Karpas-422 (cell line): Measurements from ENCODE around the gene SEMA5B. TPM values are rescaled to one million over a fixed set of nuclear protein-coding genes. Genes with fewer than 3 reads are reported as not detected.

ENCODE experiments used
- DNase-seq: peaks from one replicate; pipeline ENCODE4 v3.0.0-alpha.2; 2015
- H2AFZ ChIP-seq: fragments of 200-600 bp; sonication (generic); 2 replicates; pipeline ENCODE4 v1.6.1; 2014; ENCODE audit warnings: antibody characterized with exemption, low read length, mixed read lengths
- H3K27ac ChIP-seq: fragments of 200-600 bp; sonication (generic); 2 replicates; pipeline ENCODE4 v1.5.1; 2014; ENCODE audit warnings: mild to moderate bottlenecking, low read length, moderate library complexity
- H3K27me3 ChIP-seq: fragments of 200-600 bp; sonication (generic); 2 replicates; pipeline ENCODE4 v1.6.1; 2014; ENCODE audit warnings: low read length, mixed read lengths
- H3K36me3 ChIP-seq: fragments of 200-600 bp; sonication (generic); 2 replicates; pipeline ENCODE4 v1.6.1; 2014; ENCODE audit warnings: low read length, mixed read lengths; ENCODE audit not compliant: insufficient read depth
- H3K4me1 ChIP-seq: fragments of 200-600 bp; sonication (generic); 2 replicates; pipeline ENCODE4 v1.6.1; 2014; ENCODE audit warnings: mild to moderate bottlenecking, low read length, mixed read lengths
- H3K4me2 ChIP-seq: fragments of 200-600 bp; sonication (generic); 2 replicates; pipeline ENCODE4 v1.6.1; 2014; ENCODE audit warnings: low read length, low read depth, mild to moderate bottlenecking; ENCODE audit not compliant: poor library complexity, severe bottlenecking
- H3K4me3 ChIP-seq: fragments of 200-600 bp; sonication (generic); 2 replicates; pipeline ENCODE4 v1.5.1; 2014; ENCODE audit warnings: mild to moderate bottlenecking, antibody characterized with exemption, low read length, mixed read lengths
- H3K79me2 ChIP-seq: fragments of 200-600 bp; sonication (generic); 2 replicates; pipeline ENCODE4 v1.6.1; 2014; ENCODE audit warnings: mild to moderate bottlenecking, low read length, mixed read lengths
- H3K9ac ChIP-seq: fragments of 200-600 bp; sonication (generic); 2 replicates; pipeline ENCODE4 v1.6.0; 2014; ENCODE audit warnings: low read length
- H3K9me2 ChIP-seq: fragments of 200-600 bp; sonication (generic), shearing (Covaris generic); replicated peaks from 2 replicates; pipeline ENCODE4 v1.6.0; 2014; ENCODE audit warnings: mild to moderate bottlenecking, low read length, moderate library complexity; ENCODE audit not compliant: insufficient read depth
- H3K9me3 ChIP-seq: fragments of 300-700, 200-600 bp; sonication (generic); 2 replicates; pipeline ENCODE4 v1.6.1; 2014; ENCODE audit warnings: low read length, mixed read lengths
- H4K20me1 ChIP-seq: fragments of 200-600 bp; sonication (generic); 2 replicates; pipeline ENCODE4 v1.6.1; 2014; ENCODE audit warnings: mild to moderate bottlenecking, antibody characterized with exemption, low read length, low read depth; ENCODE audit not compliant: insufficient read depth
- total RNA-seq: library from RNA; depleted of rRNA; stranded (reverse); fragments of >200 nt; shearing (Covaris generic); gene quantifications from 2 replicates; pipeline ENCODE4 v1.2.3, GENCODE V29; 2014; ENCODE audit warnings: low replicate concordance

The SEMA5B gene
- total RNA-seq, 1 experiment from 2014 or later: not detected

GRCh38 chr3:122938783-122939425 is 88.7 kb downstream of the SEMA5B start:
- Histone ChIP-seq H3K79me2 (no peaks in the 10 kb centered on the region), H3K27ac (no peak overlapping the region), H3K9me3 (no peaks in the 10 kb centered on the region), H3K9ac (no peak overlapping the region), H3K4me2 (no peak overlapping the region), H3K4me3 (no peak overlapping the region), H3K4me1 (no peaks in the 10 kb centered on the region), H2AFZ (no peak overlapping the region), H4K20me1 (no peaks in the 10 kb centered on the region), H3K36me3 (no peaks in the 10 kb centered on the region), H3K9me2 (no peaks in the 10 kb centered on the region), H3K27me3 (no peaks in the 10 kb centered on the region)
- DNase-seq: no peak

- no peak overlapping the region for H3K9ac ChIP-seq
- H3K4me3 ChIP-seq: no peak overlapping the region
- H2AFZ ChIP-seq: no peak overlapping the region
- no peaks in the 10 kb centered on the region for H3K27me3 ChIP-seq
- H3K9me2 ChIP-seq: no peaks in the 10 kb centered on the region
- no peaks in the 10 kb centered on the region for H3K79me2 ChIP-seq
- H3K27ac ChIP-seq: no peak overlapping the region
- no peaks in the 10 kb centered on the region for H3K9me3 ChIP-seq
- no peaks in the 10 kb centered on the region for H3K36me3 ChIP-seq
- DNase-seq: no peak
- H3K4me1 ChIP-seq: no peaks in the 10 kb centered on the region
- no peaks in the 10 kb centered on the region for H4K20me1 ChIP-seq
- H3K4me2 ChIP-seq: no peak overlapping the region
Measured at GRCh38 chr3:122937745-122938144, 89.8 kb downstream of the SEMA5B start.

GRCh38 chr3:122936986-122937385 is 90.6 kb downstream of the SEMA5B start:
- no peak overlapping the region for H3K4me2 ChIP-seq
- H3K9ac ChIP-seq: no peak overlapping the region
- no peak for DNase-seq
- no peaks in the 10 kb centered on the region for H4K20me1 ChIP-seq
- H2AFZ ChIP-seq: no peak overlapping the region
- H3K27me3 ChIP-seq: no peaks in the 10 kb centered on the region
- H3K36me3 ChIP-seq: no peaks in the 10 kb centered on the region
- H3K4me3 ChIP-seq: no peak overlapping the region
- no peaks in the 10 kb centered on the region for H3K9me3 ChIP-seq
- H3K9me2 ChIP-seq: no peaks in the 10 kb centered on the region
- no peaks in the 10 kb centered on the region for H3K79me2 ChIP-seq
- no peak overlapping the region for H3K27ac ChIP-seq
- no peaks in the 10 kb centered on the region for H3K4me1 ChIP-seq

- H3K36me3 ChIP-seq: no peaks in the 10 kb centered on the region
- H2AFZ ChIP-seq: no peak overlapping the region
- H3K27ac ChIP-seq: no peak overlapping the region
- no peaks in the 10 kb centered on the region for H3K9me3 ChIP-seq
- no peaks in the 10 kb centered on the region for H3K4me1 ChIP-seq
- H3K79me2 ChIP-seq: no peaks in the 10 kb centered on the region
- H3K27me3 ChIP-seq: no peaks in the 10 kb centered on the region
- no peaks in the 10 kb centered on the region for H4K20me1 ChIP-seq
- no peak for DNase-seq
- H3K4me2 ChIP-seq: no peak overlapping the region
- no peaks in the 10 kb centered on the region for H3K9me2 ChIP-seq
- no peak overlapping the region for H3K9ac ChIP-seq
- H3K4me3 ChIP-seq: no peak overlapping the region
Measured at GRCh38 chr3:122936335-122936734, 91.2 kb downstream of the SEMA5B start.

- Histone ChIP-seq H3K9me3 (no peaks in the 10 kb centered on the region), H3K27ac (no peak overlapping the region), H3K4me2 (no peak overlapping the region), H3K9me2 (no peaks in the 10 kb centered on the region), H3K4me3 (no peak overlapping the region), H3K27me3 (no peaks in the 10 kb centered on the region), H3K36me3 (no peaks in the 10 kb centered on the region), H3K9ac (no peak overlapping the region), H2AFZ (no peak overlapping the region), H4K20me1 (no peaks in the 10 kb centered on the region), H3K79me2 (no peaks in the 10 kb centered on the region), H3K4me1 (no peaks in the 10 kb centered on the region)
- DNase-seq: no peak
Measured at GRCh38 chr3:122934251-122934650, 93.3 kb downstream of the SEMA5B start.

GRCh38 chr3:122932251-122932967 is 95.2 kb downstream of the SEMA5B start:
- no peaks in the 10 kb centered on the region for H3K4me1 ChIP-seq
- H3K27ac ChIP-seq: no peak overlapping the region
- H3K4me3 ChIP-seq: no peak overlapping the region
- DNase-seq: no peak
- no peak overlapping the region for H2AFZ ChIP-seq
- no peak overlapping the region for H3K4me2 ChIP-seq
- H3K9me2 ChIP-seq: no peaks in the 10 kb centered on the region
- no peaks in the 10 kb centered on the region for H3K27me3 ChIP-seq
- no peak overlapping the region for H3K9ac ChIP-seq
- H3K36me3 ChIP-seq: no peaks in the 10 kb centered on the region
- no peaks in the 10 kb centered on the region for H4K20me1 ChIP-seq
- no peaks in the 10 kb centered on the region for H3K9me3 ChIP-seq
- H3K79me2 ChIP-seq: no peaks in the 10 kb centered on the region

- no peak overlapping the region for H3K4me2 ChIP-seq
Measured at GRCh38 chr3:122931636-122932035, 95.9 kb downstream of the SEMA5B start.

GRCh38 chr3:122930063-122930997 is 97.2 kb downstream of the SEMA5B start:
- H3K4me2 ChIP-seq: no peak overlapping the region
- no peak overlapping the region for H2AFZ ChIP-seq
- no peaks in the 10 kb centered on the region for H3K9me3 ChIP-seq
- no peaks in the 10 kb centered on the region for H4K20me1 ChIP-seq
- H3K79me2 ChIP-seq: no peaks in the 10 kb centered on the region
- H3K27me3 ChIP-seq: no peaks in the 10 kb centered on the region
- no peak overlapping the region for H3K9ac ChIP-seq
- H3K36me3 ChIP-seq: no peaks in the 10 kb centered on the region
- no peaks in the 10 kb centered on the region for H3K9me2 ChIP-seq
- no peak for DNase-seq
- H3K4me1 ChIP-seq: no peaks in the 10 kb centered on the region
- no peak overlapping the region for H3K27ac ChIP-seq
- no peak overlapping the region for H3K4me3 ChIP-seq

More at GRCh38 chr3:122931636-122932035, 95.9 kb downstream of the SEMA5B start:
- H4K20me1 ChIP-seq: no peaks in the 10 kb centered on the region
- H3K36me3 ChIP-seq: no peaks in the 10 kb centered on the region
- no peak for DNase-seq
- H3K4me1 ChIP-seq: no peaks in the 10 kb centered on the region
- no peaks in the 10 kb centered on the region for H3K9me3 ChIP-seq
- H3K27ac ChIP-seq: no peak overlapping the region
- H3K4me3 ChIP-seq: no peak overlapping the region
- H3K9ac ChIP-seq: no peak overlapping the region
- H3K9me2 ChIP-seq: no peaks in the 10 kb centered on the region
- H3K27me3 ChIP-seq: no peaks in the 10 kb centered on the region
- H3K79me2 ChIP-seq: no peaks in the 10 kb centered on the region
- no peak overlapping the region for H2AFZ ChIP-seq
